Measurements from ENCODE around the gene C20orf204.

The C20orf204 gene

GRCh38 chr20:64058536-64058935 is 22.6 kb downstream of the C20orf204 start:
- 87 to 92% methylated on average over 11 to 12 of the region's 12 CpGs for WGBS, 2 experiments (ENCODE audit: insufficient coverage in 2 of 2)
- Histone ChIP-seq H3K9me3 (ENCODE audit: control insufficient read depth, low read length) (no peaks in the 10 kb centered on the region), H3K4me1 (ENCODE audit: control insufficient read depth, insufficient read depth, low read length, poor library complexity, severe bottlenecking) (peaks cover 29% of the 10 kb centered on the region), H3K36me3 (ENCODE audit: control insufficient read depth, insufficient read depth, low read length) (no peaks in the 10 kb centered on the region), H3K27ac (ENCODE audit: low read depth, low read length, severe bottlenecking) (no peak overlapping the region), H3K4me3 (ENCODE audit: extremely low read depth, insufficient read depth, low read length, poor library complexity, severe bottlenecking) (no peak overlapping the region)

GRCh38 chr20:64062276-64062595 is 26.3 kb downstream of the C20orf204 start:
- Histone ChIP-seq H3K36me3 (ENCODE audit: control insufficient read depth, insufficient read depth, low read length) (no peaks in the 10 kb centered on the region), H3K9me3 (ENCODE audit: control insufficient read depth, low read length) (no peaks in the 10 kb centered on the region), H3K4me3 (ENCODE audit: extremely low read depth, insufficient read depth, low read length, poor library complexity, severe bottlenecking) (peak overlapping the region; percentile 85), H3K4me1 (ENCODE audit: control insufficient read depth, insufficient read depth, low read length, poor library complexity, severe bottlenecking) (peaks cover 13% of the 10 kb centered on the region), H3K27ac (ENCODE audit: low read depth, low read length, severe bottlenecking) (peak overlapping the region; percentile 57)
- WGBS, 2 experiments (ENCODE audit: insufficient coverage in 2 of 2), result 75 to 86% methylated on average over 5 of the region's 5 CpGs

DNA sequence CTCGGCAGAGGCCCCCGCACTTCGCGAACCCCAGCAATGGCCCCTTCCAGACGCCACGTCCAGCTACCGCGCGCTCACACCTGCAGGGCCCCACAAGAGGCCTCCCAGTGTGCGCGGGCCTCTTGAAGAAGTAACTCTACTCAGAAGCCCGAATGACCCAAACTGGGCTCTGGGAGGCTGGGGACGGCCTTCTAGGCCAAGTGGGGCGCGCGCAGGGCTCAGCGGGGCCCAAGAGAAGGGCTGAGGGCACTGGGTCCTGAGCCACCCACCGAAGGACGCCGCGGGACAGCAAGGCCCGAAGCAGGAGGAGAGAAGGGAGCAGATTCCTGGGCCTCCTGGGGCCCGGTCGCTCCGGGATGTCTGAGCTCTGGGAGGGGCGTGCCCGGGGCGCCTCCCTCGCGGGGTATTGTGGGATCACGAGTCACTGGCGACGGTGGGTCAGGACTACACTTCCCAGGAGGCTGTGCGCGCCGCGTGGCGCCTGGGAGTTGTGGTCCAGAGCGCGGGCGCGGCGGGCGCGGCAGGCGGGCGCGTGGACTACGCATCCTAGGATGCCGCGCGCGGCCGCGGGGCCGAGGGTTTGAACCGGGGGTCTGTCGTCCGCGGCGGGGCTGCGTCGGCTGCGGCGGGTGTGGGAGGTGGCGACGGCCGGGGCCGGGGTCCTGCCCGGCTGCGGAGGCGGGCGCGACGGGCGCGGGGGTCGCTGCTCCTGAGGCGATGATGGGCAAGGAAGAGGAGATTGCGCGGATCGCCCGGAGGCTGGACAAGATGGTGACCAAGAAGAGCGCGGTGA is 26.8 kb downstream of the C20orf204 start, which contains the start of gene TCEA2:
TSS of gene TCEA2 (plus strand) at position 603 of the 793 bp plus-strand sequence. CDS start at position 718, 115 bp downstream.
- Histone ChIP-seq H3K4me3 (ENCODE audit: extremely low read depth, insufficient read depth, low read length, poor library complexity, severe bottlenecking) (peak within 1 kb of the TSS; percentile 85), H3K27ac (ENCODE audit: low read depth, low read length, severe bottlenecking) (peak within 1 kb of the TSS; percentile 57)
- WGBS, 2 experiments (ENCODE audit: insufficient coverage in 2 of 2), result 12 to 17% methylated on average over 74 to 77 of the region's 85 CpGs

GRCh38 chr20:64063389-64064144 is 27.6 kb downstream of the C20orf204 start:
- Histone ChIP-seq H3K9me3 (ENCODE audit: control insufficient read depth, low read length) (no peaks in the 10 kb centered on the region), H3K4me3 (ENCODE audit: extremely low read depth, insufficient read depth, low read length, poor library complexity, severe bottlenecking) (peak overlapping the region; percentile 85), H3K36me3 (ENCODE audit: control insufficient read depth, insufficient read depth, low read length) (no peaks in the 10 kb centered on the region), H3K27ac (ENCODE audit: low read depth, low read length, severe bottlenecking) (no peak overlapping the region), H3K4me1 (ENCODE audit: control insufficient read depth, insufficient read depth, low read length, poor library complexity, severe bottlenecking) (peaks cover 11% of the 10 kb centered on the region)
- 2 to 4% methylated on average over 44 to 50 of the region's 51 CpGs for WGBS, 2 experiments (ENCODE audit: insufficient coverage in 2 of 2)

More for the DNA sequence above, 26.8 kb downstream of the C20orf204 start, which contains the start of gene TCEA2:
- H3K4me1 ChIP-seq (ENCODE audit: control insufficient read depth, insufficient read depth, low read length, poor library complexity, severe bottlenecking), result peaks cover 11% of the 10 kb centered on the region
- H3K36me3 ChIP-seq (ENCODE audit: control insufficient read depth, insufficient read depth, low read length), result no peaks in the 10 kb centered on the region
- no peaks in the 10 kb centered on the region for H3K9me3 ChIP-seq (ENCODE audit: control insufficient read depth, low read length)

DNA sequence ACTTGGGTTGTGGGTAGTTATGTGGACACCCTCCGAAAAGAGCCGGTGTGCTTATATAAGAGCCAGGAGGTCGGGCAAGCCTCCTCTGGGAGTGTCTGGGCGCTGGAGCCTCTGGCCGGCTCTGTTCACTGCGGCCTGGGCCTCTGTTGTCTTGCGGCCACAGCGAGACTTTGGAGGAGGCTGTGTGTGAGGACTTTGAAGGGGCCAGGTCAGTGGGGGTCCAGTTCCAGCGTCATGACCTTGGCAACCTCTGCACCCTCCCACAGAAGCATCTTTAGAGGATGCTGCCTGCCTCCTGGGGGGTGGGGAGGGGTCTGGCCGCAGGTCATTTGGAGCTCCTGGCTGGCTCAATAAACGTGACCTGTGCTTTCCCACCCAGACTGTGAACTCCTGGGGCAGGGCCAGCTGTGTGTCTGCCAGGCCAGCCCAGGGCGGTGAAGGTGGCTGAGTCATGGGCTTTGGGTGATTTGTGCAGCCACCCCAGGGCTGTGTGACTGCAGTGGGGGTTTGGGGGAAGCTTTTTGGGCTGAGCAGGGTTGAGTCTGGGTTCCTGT is 28.2 kb downstream of the C20orf204 start:
- Histone ChIP-seq H3K4me1 (ENCODE audit: control insufficient read depth, insufficient read depth, low read length, poor library complexity, severe bottlenecking) (peaks cover 11% of the 10 kb centered on the region), H3K27ac (ENCODE audit: low read depth, low read length, severe bottlenecking) (no peak overlapping the region), H3K9me3 (ENCODE audit: control insufficient read depth, low read length) (no peaks in the 10 kb centered on the region), H3K4me3 (ENCODE audit: extremely low read depth, insufficient read depth, low read length, poor library complexity, severe bottlenecking) (peak overlapping the region; percentile 85), H3K36me3 (ENCODE audit: control insufficient read depth, insufficient read depth, low read length) (no peaks in the 10 kb centered on the region)
- WGBS, 2 experiments (ENCODE audit: insufficient coverage in 2 of 2), result 58 to 63% methylated on average over 8 to 9 of the region's 12 CpGs

DNA sequence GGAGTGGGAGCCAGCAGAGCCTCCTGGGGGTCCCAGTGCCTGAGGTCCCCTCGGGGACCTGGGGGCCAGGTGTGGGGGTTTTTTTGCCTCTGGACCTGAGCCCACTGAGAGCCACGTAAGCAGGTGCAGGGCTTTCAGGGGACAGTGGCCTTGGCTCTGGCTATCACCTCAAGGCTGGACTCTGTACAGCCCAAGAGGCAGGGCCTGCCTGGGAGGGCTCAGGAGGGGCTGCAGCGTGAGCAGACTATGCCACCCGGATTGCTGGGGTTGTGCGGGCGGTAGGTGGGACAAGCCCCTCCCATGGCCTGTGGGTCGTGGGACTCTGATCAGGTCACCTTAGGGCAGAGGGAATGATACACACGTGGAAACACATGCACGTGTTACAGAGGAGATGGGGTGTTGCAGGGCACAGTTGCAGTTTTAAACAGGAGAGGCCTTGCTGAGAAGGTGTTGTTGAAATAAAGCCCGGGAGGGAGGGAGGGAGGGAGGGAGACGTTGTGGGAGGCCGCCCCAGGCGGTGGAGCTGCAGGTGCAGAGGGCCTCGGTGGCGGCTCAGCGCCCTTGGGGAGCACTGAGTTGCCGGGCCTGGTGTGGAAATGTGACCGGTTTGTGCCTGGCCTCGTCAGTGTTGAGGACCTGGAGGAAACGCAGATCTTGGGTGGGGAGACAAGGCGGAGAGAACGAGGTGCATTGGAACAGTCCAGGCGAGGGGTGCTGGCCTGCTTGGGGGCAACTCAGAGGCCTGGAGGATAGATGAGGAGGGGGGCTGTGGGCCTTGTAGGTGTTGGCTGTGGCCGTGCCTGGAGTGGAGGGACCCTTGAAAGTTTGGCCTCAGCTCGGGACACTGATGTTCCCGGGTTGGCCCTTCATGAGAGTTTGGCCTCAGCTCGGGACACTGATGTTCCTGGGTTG is 29.3 kb downstream of the C20orf204 start:
- Histone ChIP-seq H3K9me3 (ENCODE audit: control insufficient read depth, low read length) (no peaks in the 10 kb centered on the region), H3K27ac (ENCODE audit: low read depth, low read length, severe bottlenecking) (no peak overlapping the region), H3K4me3 (ENCODE audit: extremely low read depth, insufficient read depth, low read length, poor library complexity, severe bottlenecking) (no peak overlapping the region), H3K36me3 (ENCODE audit: control insufficient read depth, insufficient read depth, low read length) (no peaks in the 10 kb centered on the region), H3K4me1 (ENCODE audit: control insufficient read depth, insufficient read depth, low read length, poor library complexity, severe bottlenecking) (peaks cover 11% of the 10 kb centered on the region)
- WGBS, 2 experiments (ENCODE audit: insufficient coverage in 2 of 2), result 86 to 88% methylated on average over 24 to 27 of the region's 27 CpGs

DNA sequence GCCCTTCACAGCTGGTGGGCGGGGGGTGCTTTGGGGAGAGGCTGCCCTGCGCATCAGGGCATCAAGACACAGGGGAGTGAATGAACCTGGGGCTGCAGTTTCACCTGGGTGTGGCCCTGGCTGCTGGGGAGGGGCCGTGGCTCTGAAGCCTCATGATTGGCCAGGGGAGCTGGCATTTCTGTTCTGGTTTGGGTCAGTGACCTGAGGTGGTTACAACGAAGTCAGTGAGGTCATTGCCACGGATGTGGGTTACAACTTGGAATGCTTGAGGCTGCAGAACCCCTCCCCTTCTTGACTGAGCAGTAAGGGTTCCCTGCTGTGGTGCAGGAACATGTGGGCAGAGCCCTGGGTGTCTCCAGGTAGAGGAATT is 30.0 kb downstream of the C20orf204 start:
- WGBS, 2 experiments (ENCODE audit: insufficient coverage in 2 of 2), result 50 to 63% methylated on average over 5 of the region's 5 CpGs
- Histone ChIP-seq H3K9me3 (ENCODE audit: control insufficient read depth, low read length) (no peaks in the 10 kb centered on the region), H3K4me1 (ENCODE audit: control insufficient read depth, insufficient read depth, low read length, poor library complexity, severe bottlenecking) (peaks cover 11% of the 10 kb centered on the region), H3K4me3 (ENCODE audit: extremely low read depth, insufficient read depth, low read length, poor library complexity, severe bottlenecking) (no peak overlapping the region), H3K36me3 (ENCODE audit: control insufficient read depth, insufficient read depth, low read length) (no peaks in the 10 kb centered on the region), H3K27ac (ENCODE audit: low read depth, low read length, severe bottlenecking) (no peak overlapping the region)

DNA sequence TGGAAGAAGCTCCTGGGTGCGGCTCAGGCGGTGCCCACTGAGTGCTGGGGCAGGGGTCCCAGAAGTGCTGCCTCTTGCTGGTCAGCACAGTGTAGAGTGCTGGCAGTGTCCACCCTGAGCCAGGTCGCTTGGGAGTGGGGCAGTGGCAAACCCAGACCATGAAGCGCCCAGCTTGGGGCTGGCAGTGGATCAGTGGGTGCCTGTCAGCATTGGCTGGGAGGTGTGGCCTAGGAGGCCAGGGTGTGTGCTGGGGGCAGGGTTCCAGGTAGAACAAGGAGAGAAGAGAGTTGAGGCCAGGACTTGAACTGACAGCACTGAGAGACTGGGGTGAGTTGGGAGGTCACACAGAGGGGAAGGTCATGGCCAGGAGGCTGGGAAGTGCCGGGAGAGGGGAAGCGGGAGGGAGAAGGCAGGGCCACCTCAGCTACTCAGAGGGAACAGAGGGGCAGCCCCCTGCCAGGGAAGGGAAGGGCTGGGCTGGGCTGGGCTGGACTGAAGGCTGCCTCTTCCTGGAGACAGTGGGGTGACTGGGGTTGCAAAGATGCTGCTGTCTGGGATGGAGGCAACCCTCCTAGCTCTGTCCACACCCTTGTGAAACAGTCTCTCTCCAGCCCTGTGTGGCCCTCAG is 31.1 kb downstream of the C20orf204 start:
- no peaks in the 10 kb centered on the region for H3K9me3 ChIP-seq (ENCODE audit: control insufficient read depth, low read length)
- WGBS, 2 experiments (ENCODE audit: insufficient coverage in 2 of 2), result 86 to 92% methylated on average over 6 of the region's 6 CpGs
- no peak overlapping the region for H3K4me3 ChIP-seq (ENCODE audit: extremely low read depth, insufficient read depth, low read length, poor library complexity, severe bottlenecking)
- no peaks in the 10 kb centered on the region for H3K36me3 ChIP-seq (ENCODE audit: control insufficient read depth, insufficient read depth, low read length)
- H3K27ac ChIP-seq (ENCODE audit: low read depth, low read length, severe bottlenecking), result no peak overlapping the region
- peaks cover 11% of the 10 kb centered on the region for H3K4me1 ChIP-seq (ENCODE audit: control insufficient read depth, insufficient read depth, low read length, poor library complexity, severe bottlenecking)

DNA sequence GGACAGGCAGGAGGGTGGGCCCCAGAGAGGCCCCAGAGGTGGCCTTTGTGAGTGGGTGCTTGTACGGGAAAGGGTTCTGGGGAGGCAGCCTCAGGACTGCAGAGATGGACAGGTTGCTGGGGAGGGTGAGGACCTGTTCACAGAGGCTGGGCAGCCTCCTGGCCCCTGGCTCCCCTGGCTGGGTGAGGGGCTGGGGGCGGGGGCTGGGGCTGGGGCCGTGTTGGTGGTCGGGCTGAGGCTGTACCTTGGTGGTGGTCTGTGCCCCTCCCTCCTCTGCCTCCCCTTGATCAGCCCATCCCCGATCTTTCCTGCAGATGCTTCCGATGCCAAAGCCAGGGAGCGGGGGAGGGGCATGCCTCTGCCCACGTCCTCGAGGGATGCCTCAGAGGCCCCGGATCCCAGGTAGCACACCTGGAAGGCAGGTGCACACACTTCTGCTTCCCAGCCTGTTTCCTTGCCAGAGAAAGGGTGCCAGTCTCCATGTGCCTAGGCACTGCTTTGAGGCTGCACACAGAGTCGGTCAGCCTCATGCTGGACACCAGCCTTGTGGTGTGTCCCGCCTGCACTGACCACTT is 31.8 kb downstream of the C20orf204 start:
- Histone ChIP-seq H3K27ac (ENCODE audit: low read depth, low read length, severe bottlenecking) (no peak overlapping the region), H3K4me1 (ENCODE audit: control insufficient read depth, insufficient read depth, low read length, poor library complexity, severe bottlenecking) (peaks cover 11% of the 10 kb centered on the region), H3K4me3 (ENCODE audit: extremely low read depth, insufficient read depth, low read length, poor library complexity, severe bottlenecking) (no peak overlapping the region), H3K9me3 (ENCODE audit: control insufficient read depth, low read length) (no peaks in the 10 kb centered on the region), H3K36me3 (ENCODE audit: control insufficient read depth, insufficient read depth, low read length) (peaks cover under 1% of the 10 kb centered on the region)
- WGBS, 2 experiments (ENCODE audit: insufficient coverage in 2 of 2), result 84 to 94% methylated on average over 10 to 12 of the region's 12 CpGs

All from mesodermal cell (in vitro differentiated cells).